ENCODE data around the gene STIM1.

The STIM1 gene

GRCh38 chr11:4071325-4071724 lies 215.9 kb downstream of the STIM1 start:
- no peak for DNase-seq (ENCODE audit: low spot score)

GRCh38 chr11:4071914-4072313 lies 216.4 kb downstream of the STIM1 start:
- no peak for DNase-seq (ENCODE audit: low spot score)

- peak; percentile 71 for DNase-seq (ENCODE audit: low spot score)
Observed at GRCh38 chr11:4072668-4073285, 217.3 kb downstream of the STIM1 start.

- no peak for DNase-seq (ENCODE audit: low spot score)
Observed at GRCh38 chr11:4074266-4074665, 218.8 kb downstream of the STIM1 start.

- DNase-seq (ENCODE audit: low spot score), result no peak
Observed at GRCh38 chr11:4076774-4077173, 221.3 kb downstream of the STIM1 start.

- no peak for DNase-seq (ENCODE audit: low spot score)
Observed at GRCh38 chr11:4083198-4083597, 227.7 kb downstream of the STIM1 start.

- peak; percentile 64 for DNase-seq (ENCODE audit: low spot score)
Observed at GRCh38 chr11:4084406-4085125, 229.1 kb downstream of the STIM1 start.

GRCh38 chr11:4085575-4085974 lies 230.1 kb downstream of the STIM1 start:
- no peak for DNase-seq (ENCODE audit: low spot score)

- DNase-seq (ENCODE audit: low spot score), result no peak
Observed at GRCh38 chr11:4086575-4087353, 231.3 kb downstream of the STIM1 start.

GRCh38 chr11:4087551-4087950 lies 232.1 kb downstream of the STIM1 start:
- DNase-seq (ENCODE audit: low spot score), result no peak

GRCh38 chr11:4090258-4090657 lies 234.8 kb downstream of the STIM1 start:
- no peak for DNase-seq (ENCODE audit: low spot score)

GRCh38 chr11:4092026-4092425 lies 236.6 kb downstream of the STIM1 start:
- no peak for DNase-seq (ENCODE audit: low spot score)

- DNase-seq (ENCODE audit: low spot score), result no peak
Observed at GRCh38 chr11:4093519-4094347, 238.3 kb downstream of the STIM1 start.

GRCh38 chr11:4094348-4095291 lies 239.2 kb downstream of the STIM1 start, which contains the start of gene RRM1:
Gene RRM1, plus strand, starts transcription at chr11:4094799. Its CDS starts 214 bp downstream, at chr11:4095013.
- peak; percentile 93 for DNase-seq (ENCODE audit: low spot score)

GRCh38 chr11:4095509-4096230 lies 240.2 kb downstream of the STIM1 start:
- no peak for DNase-seq (ENCODE audit: low spot score)

- DNase-seq (ENCODE audit: low spot score), result no peak
Observed at GRCh38 chr11:4098026-4098621, 242.7 kb downstream of the STIM1 start.

GRCh38 chr11:4102711-4103110 lies 247.2 kb downstream of the STIM1 start:
- DNase-seq (ENCODE audit: low spot score), result no peak

GRCh38 chr11:4103269-4103668 lies 247.8 kb downstream of the STIM1 start:
- DNase-seq (ENCODE audit: low spot score), result no peak

GRCh38 chr11:4105916-4106315 lies 250.5 kb downstream of the STIM1 start:
- no peak for DNase-seq (ENCODE audit: low spot score)

- no peak for DNase-seq (ENCODE audit: low spot score)
Observed at GRCh38 chr11:4111834-4112233, 256.4 kb downstream of the STIM1 start.
